MM.1S (cell line): ENCODE results near the gene LRIT2.

Experiments
- DNase-seq: peaks from one replicate; pipeline ENCODE4 v3.0.0-alpha.2; 2015
- H2AFZ ChIP-seq: fragments of 300-600 bp; sonication (generic); 2 replicates; pipeline ENCODE4 v1.6.0; 2016; ENCODE audit warnings: antibody characterized with exemption, low read length
- H3F3A ChIP-seq: fragments of 300-600 bp; sonication (generic); 2 replicates; pipeline ENCODE4 v1.6.1; 2016; ENCODE audit warnings: mild to moderate bottlenecking, antibody characterized with exemption, low read length, moderate library complexity, mixed read lengths; ENCODE audit not compliant: insufficient read depth
- H3K27ac ChIP-seq: fragments of 300-600 bp; sonication (generic); 2 replicates; pipeline ENCODE4 v1.5.1; 2016; ENCODE audit warnings: mild to moderate bottlenecking, low read length
- H3K27me3 ChIP-seq: fragments of 300-600 bp; sonication (generic); replicated peaks from 2 replicates; pipeline ENCODE4 v1.6.0; 2016; ENCODE audit warnings: low read length; ENCODE audit not compliant: insufficient read depth
- H3K36me3 ChIP-seq: fragments of 300-600 bp; sonication (generic); replicated peaks from 2 replicates; pipeline ENCODE4 v1.6.1; 2016; ENCODE audit warnings: mild to moderate bottlenecking, low read length, mixed read lengths; ENCODE audit not compliant: insufficient read depth
- H3K4me1 ChIP-seq: fragments of 300-600 bp; sonication (generic); 2 replicates; pipeline ENCODE4 v1.6.1; 2016; ENCODE audit warnings: low read length, mixed read lengths
- H3K4me2 ChIP-seq: fragments of 300-600 bp; sonication (generic); 2 replicates; pipeline ENCODE4 v1.6.0; 2016; ENCODE audit warnings: low read depth, low read length
- H3K4me3 ChIP-seq: fragments of 300-600 bp; sonication (generic); 2 replicates; pipeline ENCODE4 v1.5.1; 2016; ENCODE audit warnings: low read length, mixed read lengths
- H3K79me2 ChIP-seq: fragments of 300-600 bp; sonication (generic); 2 replicates; pipeline ENCODE4 v1.6.1; 2016; ENCODE audit warnings: mixed run types, low read length, mixed read lengths
- H3K9ac ChIP-seq: fragments of 300-600 bp; sonication (generic); 2 replicates; pipeline ENCODE4 v1.6.1; 2016; ENCODE audit warnings: low read length, mixed read lengths
- H3K9me2 ChIP-seq: fragments of 300-600 bp; sonication (generic); replicated peaks from 2 replicates; pipeline ENCODE4 v1.6.1; 2016; ENCODE audit warnings: mild to moderate bottlenecking, low read length, mixed read lengths; ENCODE audit not compliant: insufficient read depth
- H3K9me3 ChIP-seq: fragments of 300-600 bp; sonication (generic); replicated peaks from 2 replicates; pipeline ENCODE4 v1.6.1; 2016; ENCODE audit warnings: mild to moderate bottlenecking, low read length, mixed read lengths; ENCODE audit not compliant: insufficient read depth
- H4K20me1 ChIP-seq: fragments of 300-600 bp; sonication (generic); 2 replicates; pipeline ENCODE4 v1.6.1; 2016; ENCODE audit warnings: mild to moderate bottlenecking, low read length, moderate library complexity, mixed read lengths; ENCODE audit not compliant: insufficient read depth
- CTCF ChIP-seq: fragments of 300-600 bp; sonication (generic); IDR thresholded peaks from 2 replicates; pipeline ENCODE4 v1.5.1; 2016; ENCODE audit warnings: antibody characterized with exemption, low read length, mixed read lengths
- EZH2 ChIP-seq: fragments of 300-600 bp; sonication (generic); optimal IDR thresholded peaks from 2 replicates; pipeline ENCODE3; 2017; ENCODE audit warnings: low read depth, mild to moderate bottlenecking, antibody characterized with exemption, low read length, mixed read lengths
- EZH2phosphoT487 ChIP-seq: fragments of 300-600 bp; sonication (generic); IDR thresholded peaks from 2 replicates; pipeline ENCODE4 v1.6.1; 2018; ENCODE audit warnings: antibody characterized with exemption, low read length

Gene LRIT2

GRCh38 chr10:84217746-84218145 lies 7.6 kb downstream of the LRIT2 start:
- no peak for DNase-seq

GRCh38 chr10:84216834-84217233 lies 8.5 kb downstream of the LRIT2 start:
- Histone ChIP-seq H3K36me3 (no peaks in the 10 kb centered on the region; the same call in 1 of the 2 replicates), H3K9ac (no peak overlapping the region), H3K9me3 (no peaks in the 10 kb centered on the region), H4K20me1 (no peaks in the 10 kb centered on the region), H3K4me1 (no peaks in the 10 kb centered on the region), H3F3A (no peaks in the 10 kb centered on the region), H3K9me2 (no peaks in the 10 kb centered on the region), H3K27me3 (no peaks in the 10 kb centered on the region), H2AFZ (no peak overlapping the region), H3K4me3 (no peak overlapping the region), H3K79me2 (no peaks in the 10 kb centered on the region), H3K27ac (no peak overlapping the region), H3K4me2 (no peak overlapping the region)
- no peak for DNase-seq
- TF ChIP-seq CTCF: no peak
- no peak for TF ChIP-seq EZH2
- no peak for TF ChIP-seq EZH2phosphoT487

More at GRCh38 chr10:84217746-84218145, 7.6 kb downstream of the LRIT2 start:
- Histone ChIP-seq H2AFZ (no peak overlapping the region), H3K27me3 (no peaks in the 10 kb centered on the region), H3K9me2 (no peaks in the 10 kb centered on the region), H3K36me3 (no peaks in the 10 kb centered on the region; the same call in 1 of the 2 replicates), H3K9ac (no peak overlapping the region), H3K27ac (no peak overlapping the region), H3K4me1 (no peaks in the 10 kb centered on the region), H3K4me2 (no peak overlapping the region), H3K79me2 (no peaks in the 10 kb centered on the region), H3K4me3 (no peak overlapping the region), H3F3A (no peaks in the 10 kb centered on the region), H4K20me1 (no peaks in the 10 kb centered on the region), H3K9me3 (no peaks in the 10 kb centered on the region)
- TF ChIP-seq CTCF (no peak), EZH2phosphoT487 (no peak), EZH2 (no peak)

GRCh38 chr10:84214612-84215235 lies 10.6 kb downstream of the LRIT2 start:
- Histone ChIP-seq H3K27me3 (no peaks in the 10 kb centered on the region), H3K9ac (no peak overlapping the region), H3K9me2 (no peaks in the 10 kb centered on the region), H3F3A (no peaks in the 10 kb centered on the region), H3K36me3 (no peaks in the 10 kb centered on the region), H3K79me2 (no peaks in the 10 kb centered on the region), H3K27ac (no peak overlapping the region), H3K9me3 (no peaks in the 10 kb centered on the region), H2AFZ (peak overlapping the region; percentile 47), H3K4me1 (no peaks in the 10 kb centered on the region), H3K4me3 (peak overlapping the region; percentile 49), H3K4me2 (no peak overlapping the region), H4K20me1 (no peaks in the 10 kb centered on the region)
- no peak for TF ChIP-seq EZH2phosphoT487
- TF ChIP-seq CTCF: peak; percentile 69
- no peak for TF ChIP-seq EZH2
- DNase-seq: peak; percentile 51
